ENCODE results near the gene ULK2. TPM values are rescaled to one million over a fixed set of nuclear protein-coding genes. Genes with fewer than 3 reads are reported as not detected.
A peak's percentile ranks its signal among the peaks of the same experiment; 100 is the strongest.

The ULK2 gene
- total RNA-seq, 1 experiment from 2014 or later, result 1.5 TPM

GRCh38 chr17:19728084-19728495 lies 139.6 kb downstream of the ULK2 start:
- DNase-seq (ENCODE audit: low spot score), result peak; percentile 63

GRCh38 chr17:19727501-19728078 lies 140.1 kb downstream of the ULK2 start:
- DNase-seq (ENCODE audit: low spot score), result no peak

- DNase-seq (ENCODE audit: low spot score), result no peak
Measured at GRCh38 chr17:19726631-19727376, 140.9 kb downstream of the ULK2 start.

GRCh38 chr17:19725486-19725885 lies 142.2 kb downstream of the ULK2 start:
- no peak for DNase-seq (ENCODE audit: low spot score)

- DNase-seq (ENCODE audit: low spot score), result peak; percentile 63
Measured at GRCh38 chr17:19724501-19725420, 143.0 kb downstream of the ULK2 start.

GRCh38 chr17:19723964-19724363 lies 143.8 kb downstream of the ULK2 start:
- DNase-seq (ENCODE audit: low spot score), result no peak

Small RNA genes lying within 50 kb of the gene (small RNA-seq; reads per million reads assigned to genes)
- not detected for gene AC015726.2

Other genes starting within 250 kb of the ULK2 start
- gene ALDH3A2, start 219.2 kb downstream of the ULK2 start, total RNA-seq (2014; rRNA removed; shearing (Covaris generic)), result 86.4 and 101 TPM in 2 replicates
- 0.05 TPM in 1 of 2 replicates, not detected in the other for gene SLC47A2, start 151.4 kb downstream of the ULK2 start, total RNA-seq (2014; rRNA removed; shearing (Covaris generic))
- 20.0 and 37.7 TPM in 2 replicates for gene ALDH3A1, start 119.6 kb downstream of the ULK2 start, total RNA-seq (2014; rRNA removed; shearing (Covaris generic))
- gene AKAP10, start 109.9 kb upstream of the ULK2 start, total RNA-seq (2014; rRNA removed; shearing (Covaris generic)), result 4.4 and 5.9 TPM in 2 replicates
- gene SPECC1, start 141.4 kb upstream of the ULK2 start, total RNA-seq (2014; rRNA removed; shearing (Covaris generic)), result 10.2 and 15.8 TPM in 2 replicates

Measured in HT-29 (cell line).